Measurements from ENCODE around the gene EBLN2. TPM values are rescaled to one million over a fixed set of nuclear protein-coding genes. Genes with fewer than 3 reads are reported as not detected.

The EBLN2 gene
- total RNA-seq (2022; extraction: Qiagen RNA extraction; ENCODE audit: low read depth) = 0.23 to 0.56 TPM (median 0.42 TPM) in 5 replicates

DNA sequence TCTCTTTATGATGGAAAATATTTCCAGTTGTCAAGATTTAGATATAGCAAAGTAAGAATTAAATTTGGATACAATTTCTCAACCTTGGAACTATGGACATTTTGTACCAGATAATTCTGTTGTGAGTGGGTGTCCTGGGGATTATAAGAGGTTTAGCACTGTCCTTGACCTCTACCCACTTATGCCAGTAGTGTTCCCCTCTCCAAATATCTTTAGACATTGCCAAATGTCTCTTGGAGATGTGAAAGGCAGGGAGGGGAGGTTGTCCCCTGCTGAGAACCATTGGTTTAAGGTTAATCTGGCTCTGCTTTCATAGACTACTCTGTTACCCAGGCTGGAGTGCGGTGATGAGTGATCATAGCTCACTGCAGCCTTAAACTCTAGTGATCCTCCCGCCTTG is at the start of gene EBLN2:
Gene EBLN2 (plus strand): TSS at position 244 of the 400 bp plus-strand sequence. CDS start 423 bp downstream, outside the sequence.

Other genes starting within 250 kb of the EBLN2 start
- gene SHQ1, start 213.2 kb upstream of the EBLN2 start, total RNA-seq (2022; extraction: Qiagen RNA extraction; ENCODE audit: low read depth) = 16.2 to 22.7 TPM (median 17.4 TPM) in 5 replicates
- 1.1 to 3.5 TPM (median 1.4 TPM) in 5 replicates for gene GXYLT2, start 173.6 kb upstream of the EBLN2 start, total RNA-seq (2022; extraction: Qiagen RNA extraction; ENCODE audit: low read depth)
- gene PPP4R2, start 64.8 kb upstream of the EBLN2 start, total RNA-seq (2022; extraction: Qiagen RNA extraction; ENCODE audit: low read depth) = 29.5 to 64.8 TPM (median 34.0 TPM) in 5 replicates

All from A549 treated with ZK216348 at 1 μM for 4 hours (cell line).